Osteoblast (primary cell): ENCODE measurements around the gene DNASE2. TPM values are rescaled to one million over a fixed set of nuclear protein-coding genes. Genes with fewer than 3 reads are reported as not detected.

Experiments
- DNase-seq: peaks from one replicate; pipeline ENCODE4 v3.0.0; 2011; ENCODE audit warnings: low spot score, mixed read lengths; ENCODE audit not compliant: insufficient read length; ENCODE audit errors: missing footprints
- H2AFZ ChIP-seq: 2 replicates; pipeline ENCODE4 v1.6.0; 2011; ENCODE audit warnings: mild to moderate bottlenecking, low read length
- H3K27ac ChIP-seq: 2 replicates; pipeline ENCODE4 v1.5.1; 2011; ENCODE audit warnings: mild to moderate bottlenecking, low read depth, low read length, moderate library complexity
- H3K27me3 ChIP-seq: 2 replicates; pipeline ENCODE4 v1.6.0; 2012; ENCODE audit warnings: mild to moderate bottlenecking, control low read depth, inconsistent platforms, low read length, moderate library complexity; ENCODE audit not compliant: insufficient read depth
- H3K36me3 ChIP-seq: 2 replicates; pipeline ENCODE4 v1.5.1; 2011; ENCODE audit warnings: mild to moderate bottlenecking, low read length, control low read depth, moderate library complexity; ENCODE audit not compliant: insufficient read depth
- H3K4me1 ChIP-seq: 2 replicates; pipeline ENCODE4 v1.5.1; 2011; ENCODE audit warnings: mild to moderate bottlenecking, low read length, control low read depth, moderate library complexity; ENCODE audit not compliant: insufficient read depth
- H3K4me2 ChIP-seq: 2 replicates; pipeline ENCODE4 v1.6.0; 2011; ENCODE audit warnings: mild to moderate bottlenecking, low read length; ENCODE audit not compliant: insufficient read depth
- H3K4me3 ChIP-seq: fragments of 200-600 bp; sonication (generic); 3 replicates; pipeline ENCODE4 v1.5.1; 2012; ENCODE audit warnings: mild to moderate bottlenecking, low read length, inconsistent platforms; ENCODE audit not compliant: insufficient read depth
- H3K79me2 ChIP-seq: 2 replicates; pipeline ENCODE4 v1.6.0; 2012; ENCODE audit warnings: mild to moderate bottlenecking, low read length, control low read depth, inconsistent platforms; ENCODE audit not compliant: insufficient read depth
- H3K9me3 ChIP-seq: 2 replicates; pipeline ENCODE4 v1.5.1; 2011; ENCODE audit warnings: low read depth, low read length, control low read depth
- H4K20me1 ChIP-seq: 2 replicates; pipeline ENCODE4 v1.6.0; 2012; ENCODE audit warnings: mild to moderate bottlenecking, low read length, control low read depth; ENCODE audit not compliant: insufficient read depth
- CTCF ChIP-seq: IDR thresholded peaks from 2 replicates; pipeline ENCODE4 v1.5.1; 2011; ENCODE audit warnings: mild to moderate bottlenecking, low read depth, low read length, moderate library complexity; ENCODE audit errors: extremely low read depth
- total RNA-seq: library from RNA; depleted of rRNA; stranded (reverse); fragments of >200 nt; gene quantifications from 2 replicates; pipeline ENCODE4 v1.2.3, GENCODE V29; 2012

DNASE2 gene
- total RNA-seq, 1 donor: 48.1 TPM

GRCh38 chr19:12872941-12873890 is 8.0 kb downstream of the DNASE2 start:
- Histone ChIP-seq H3K27me3 (no peaks in the 10 kb centered on the region), H3K9me3 (no peaks in the 10 kb centered on the region), H3K4me2 (peak overlapping the region; percentile 68), H3K4me1 (no peaks in the 10 kb centered on the region), H3K79me2 (no peaks in the 10 kb centered on the region), H3K27ac (no peak overlapping the region), H4K20me1 (no peaks in the 10 kb centered on the region), H3K4me3 (peak overlapping the region; percentile 33), H3K36me3 (peaks cover 6% of the 10 kb centered on the region), H2AFZ (peak overlapping the region; percentile 56)
- TF ChIP-seq CTCF: no peak
- peak; percentile 94 for DNase-seq

DNA sequence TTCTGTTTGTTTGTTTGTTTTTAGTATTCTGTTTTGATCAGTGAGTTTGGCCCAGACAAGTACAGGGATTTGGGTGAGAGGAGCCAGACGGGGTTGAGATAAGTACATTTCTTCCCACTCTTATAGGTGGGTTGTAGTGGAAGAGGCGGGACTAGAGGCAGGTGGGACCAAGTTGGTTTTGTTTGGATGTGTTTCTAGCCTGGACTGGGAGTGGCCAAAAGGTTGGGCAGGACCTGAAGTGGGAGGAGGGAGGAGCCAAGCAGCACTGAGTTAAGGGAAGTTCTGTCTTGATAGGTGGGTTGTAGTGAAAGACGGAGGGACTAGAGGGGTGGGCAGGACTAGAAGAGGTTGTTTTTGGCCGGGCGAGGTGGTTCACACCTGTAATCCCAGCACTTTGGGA is 9.0 kb downstream of the DNASE2 start:
- no peak overlapping the region for H3K27ac ChIP-seq
- no peaks in the 10 kb centered on the region for H3K9me3 ChIP-seq
- no peak overlapping the region for H2AFZ ChIP-seq
- H3K79me2 ChIP-seq: no peaks in the 10 kb centered on the region
- TF ChIP-seq CTCF: no peak
- H3K4me2 ChIP-seq: no peak overlapping the region
- no peaks in the 10 kb centered on the region for H3K36me3 ChIP-seq
- no peak overlapping the region for H3K4me3 ChIP-seq
- peak; percentile 89 for DNase-seq
- H3K4me1 ChIP-seq: no peaks in the 10 kb centered on the region
- no peaks in the 10 kb centered on the region for H4K20me1 ChIP-seq
- no peaks in the 10 kb centered on the region for H3K27me3 ChIP-seq

- no peaks in the 10 kb centered on the region for H3K27me3 ChIP-seq
- no peaks in the 10 kb centered on the region for H3K9me3 ChIP-seq
- DNase-seq: no peak
- no peaks in the 10 kb centered on the region for H3K36me3 ChIP-seq
- no peak overlapping the region for H3K4me3 ChIP-seq
- H4K20me1 ChIP-seq: no peaks in the 10 kb centered on the region
- H3K4me2 ChIP-seq: no peak overlapping the region
- no peaks in the 10 kb centered on the region for H3K79me2 ChIP-seq
- H2AFZ ChIP-seq: no peak overlapping the region
- no peaks in the 10 kb centered on the region for H3K4me1 ChIP-seq
- no peak overlapping the region for H3K27ac ChIP-seq
- no peak for TF ChIP-seq CTCF
Measured at GRCh38 chr19:12871681-12872080, 9.6 kb downstream of the DNASE2 start.

- H3K4me1 ChIP-seq: no peaks in the 10 kb centered on the region
- H3K36me3 ChIP-seq: no peaks in the 10 kb centered on the region
- H2AFZ ChIP-seq: no peak overlapping the region
- no peak for TF ChIP-seq CTCF
- H3K9me3 ChIP-seq: no peaks in the 10 kb centered on the region
- H3K4me3 ChIP-seq: no peak overlapping the region
- H3K79me2 ChIP-seq: no peaks in the 10 kb centered on the region
- no peak overlapping the region for H3K4me2 ChIP-seq
- DNase-seq: peak; percentile 86
- H3K27me3 ChIP-seq: no peaks in the 10 kb centered on the region
- H3K27ac ChIP-seq: no peak overlapping the region
- no peaks in the 10 kb centered on the region for H4K20me1 ChIP-seq
Measured at GRCh38 chr19:12868540-12869112, 12.6 kb downstream of the DNASE2 start.
